Right lobe of liver (tissue), 6 donors: ENCODE results near the gene CPPED1. TPM values are rescaled to one million over a fixed set of nuclear protein-coding genes. Genes with fewer than 3 reads are reported as not detected.

Source experiments
- ATAC-seq, 4 donors: fragments of 200-7000 bp; cut with Tn5 transposase; one replicate each; pipeline ENCODE4 v1.9.1; 2020; ENCODE audit warnings: mild to moderate bottlenecking in 4 of 4, moderate library complexity in 4 of 4
- DNase-seq, 3 donors: peaks; one replicate each; pipeline ENCODE4 v3.0.0-alpha.2; 2020
- H3K27ac ChIP-seq, 3 donors: fragments of 200-600 bp; one replicate each; pipeline ENCODE4 v1.8.0; 2022
- H3K27me3 ChIP-seq, 2 donors: fragments of 200-600 bp; one replicate each; pipeline ENCODE4 v1.8.0; 2022
- H3K36me3 ChIP-seq, 4 donors: fragments of 200-600 bp; sonication (generic) in 1 of 4; one replicate each; pipeline versions ENCODE4 v1.5.1 to v1.8.0; 2017 to 2022; ENCODE audit warnings: control low read depth in 1 of 4
- H3K4me1 ChIP-seq, 4 donors: fragments of 200-600 bp; sonication (generic) in 1 of 4; one replicate each; pipeline versions ENCODE4 v1.5.1 to v1.8.0; 2017 to 2022; ENCODE audit warnings: control low read depth in 1 of 4
- H3K4me3 ChIP-seq, 3 donors: fragments of 200-600 bp; one replicate each; pipeline ENCODE4 v1.8.0; 2022
- H3K9me3 ChIP-seq, 4 donors: fragments of 200-600 bp; sonication (generic) in 1 of 4; one replicate each; pipeline versions ENCODE4 v1.5.1 to v1.8.0; 2017 to 2022; ENCODE audit warnings: control low read depth in 1 of 4
- CTCF ChIP-seq, 4 donors: fragments of 200-600 bp in 3 of 4; fragments of 450-650 bp in 1 of 4; IDR thresholded peaks; one replicate each; pipeline versions ENCODE4 v1.5.1 to v1.8.0; 2016 to 2022; ENCODE audit warnings: antibody characterized with exemption in 4 of 4, mild to moderate bottlenecking in 2 of 4
- POLR2A ChIP-seq: fragments of 450-650 bp; IDR thresholded peaks from one replicate; pipeline ENCODE4 v1.6.1; 2017; ENCODE audit warnings: antibody characterized with exemption, mild to moderate bottlenecking
- WGBS: methylation state at CpG from one replicate; pipeline ENCODE4 v1.1.6; 2018; ENCODE audit warnings: low coverage, low lambda C conversion rate; ENCODE audit not compliant: insufficient coverage; ENCODE audit errors: missing lambda C conversion rate; 5-methylcytosine and 5-hydroxymethylcytosine counted together
- intact Hi-C, 2 donors: fragments of 100-400 bp; cut with DNase I; formaldehyde crosslinking; loops; one replicate each; pipeline versions ENCODE4 v1.11.2 to v1.14.1; 2022
- total RNA-seq, 6 experiments: library from RNA; depleted of rRNA in 2 of 6; stranded (reverse); fragments of >200 nt in 2 of 6; fragmentation: NEBNext Ultra II Directional in 3 of 6; extraction: Animal tissue kit (Norgen Biotek cat#: 25700) in 3 of 6; gene quantifications; one replicate each; pipeline versions ENCODE4 v1.1.0 to v1.2.4, GENCODE V29; 2016 to 2023
- donor health status: DM: no; HTN: yes; CAD: no.
- donor health status: DM: no; HTN: no; CAD: no.
- donor health status: DM: no; HTN: no; CAD: no.
- donor health status: DM: no; HTN: yes; CAD: no.
- donor health status: DM: no; HTN: yes; CAD: no.

Gene CPPED1
- total RNA-seq, 6 experiments from 2014 or later: 24.0 to 41.6 (median 31.0) TPM

GRCh38 chr16:12628536-12628935 lies 175.2 kb downstream of the CPPED1 start:
- H3K27ac ChIP-seq: no peak overlapping the region
- no peaks in the 10 kb centered on the region for H3K9me3 ChIP-seq
- ATAC-seq: no peak
- DNase-seq: no peak
- H3K4me3 ChIP-seq: no peak overlapping the region
- 34% methylated on average over 2 of the region's 2 CpGs for WGBS
- H3K27me3 ChIP-seq: no peaks in the 10 kb centered on the region
- intact Hi-C loops: no loop called here
- H3K36me3 ChIP-seq: no peaks in the 10 kb centered on the region
- TF ChIP-seq CTCF (IDR thresholded peaks at IDR 0.05) (no peak), POLR2A (no peak)
- no peaks in the 10 kb centered on the region for H3K4me1 ChIP-seq

GRCh38 chr16:12627394-12627793 lies 176.3 kb downstream of the CPPED1 start:
- Histone ChIP-seq H3K9me3 (no peaks in the 10 kb centered on the region), H3K4me3 (no peak overlapping the region), H3K27me3 (no peaks in the 10 kb centered on the region), H3K36me3 (no peaks in the 10 kb centered on the region), H3K27ac (no peak overlapping the region), H3K4me1 (no peaks in the 10 kb centered on the region)
- intact Hi-C loops: no loop called here
- ATAC-seq: no peak
- DNase-seq: peak in 1 of 3 donors; percentile 23
- no peak for TF ChIP-seq POLR2A
- no peak for TF ChIP-seq CTCF (IDR thresholded peaks at IDR 0.05)
- 70% methylated on average over 3 of the region's 3 CpGs for WGBS

GRCh38 chr16:12626411-12626810 lies 177.3 kb downstream of the CPPED1 start:
- Histone ChIP-seq H3K27me3 (no peaks in the 10 kb centered on the region), H3K4me1 (no peaks in the 10 kb centered on the region), H3K27ac (no peak overlapping the region), H3K9me3 (no peaks in the 10 kb centered on the region), H3K4me3 (no peak overlapping the region), H3K36me3 (no peaks in the 10 kb centered on the region)
- 86% methylated on average over 4 of the region's 4 CpGs for WGBS
- DNase-seq: peak in 1 of 3 donors; percentile 21
- no peak for TF ChIP-seq POLR2A
- intact Hi-C loops: no loop called here
- no peak for ATAC-seq

GRCh38 chr16:12625716-12626115 lies 178.0 kb downstream of the CPPED1 start:
- H3K4me1 ChIP-seq: no peaks in the 10 kb centered on the region
- no peaks in the 10 kb centered on the region for H3K9me3 ChIP-seq
- ATAC-seq (no peak), DNase-seq (peak in 1 of 3 donors; percentile 32)
- TF ChIP-seq POLR2A (no peak), CTCF (IDR thresholded peaks at IDR 0.05) (no peak)
- H3K36me3 ChIP-seq: no peaks in the 10 kb centered on the region
- intact Hi-C loops: no loop called here
- no peaks in the 10 kb centered on the region for H3K27me3 ChIP-seq
- H3K4me3 ChIP-seq: no peak overlapping the region
- WGBS: 91% methylated on average over 5 of the region's 10 CpGs
- no peak overlapping the region for H3K27ac ChIP-seq

GRCh38 chr16:12625068-12625467 lies 178.6 kb downstream of the CPPED1 start:
- peak in 1 of 3 donors; percentile 12 for DNase-seq
- Histone ChIP-seq H3K36me3 (no peaks in the 10 kb centered on the region), H3K9me3 (no peaks in the 10 kb centered on the region), H3K4me3 (no peak overlapping the region), H3K4me1 (peaks cover 0 to 3% (median 0%) of the 10 kb centered on the region in 4 donors), H3K27ac (no peak overlapping the region), H3K27me3 (no peaks in the 10 kb centered on the region)
- TF ChIP-seq CTCF (IDR thresholded peaks at IDR 0.05): no peak
- no peak for TF ChIP-seq POLR2A
- intact Hi-C loops: no loop called here
- ATAC-seq: no peak
- no CpG with 5 or more reads among the region's 7 CpGs for WGBS
